DMS79 (cell line): Measurements from ENCODE around the gene PAK5.
"Not testable (repeated sequence)": the region's sequence is repeated elsewhere in the genome, so short reads cannot be mapped to it uniquely, and the experiment has no call there.

ENCODE experiments used
- DNase-seq: peaks from one replicate; lab custom pipeline; 2025; lab: John Stamatoyannopoulos, UW

The PAK5 gene

DNA sequence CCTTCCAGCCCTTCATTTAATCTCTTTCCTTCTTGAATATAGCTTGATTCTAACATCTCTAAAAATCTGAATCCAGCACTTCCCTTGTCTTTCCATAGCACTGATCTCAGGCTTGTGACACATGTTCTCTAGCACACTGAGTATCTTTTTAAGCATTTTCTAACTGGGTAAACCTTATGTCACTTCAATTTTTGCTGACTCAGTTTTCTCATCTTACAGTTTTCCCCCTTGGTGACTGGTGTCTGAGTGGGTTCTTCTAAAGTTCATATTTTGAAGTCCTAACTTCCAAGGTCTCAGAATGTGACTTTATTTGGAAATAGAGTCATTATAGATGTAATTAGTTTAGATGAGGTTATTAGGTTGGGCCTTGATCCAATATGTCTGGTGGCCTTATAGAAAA is 153.9 kb downstream of the PAK5 start:
- DNase-seq: no peak

DNA sequence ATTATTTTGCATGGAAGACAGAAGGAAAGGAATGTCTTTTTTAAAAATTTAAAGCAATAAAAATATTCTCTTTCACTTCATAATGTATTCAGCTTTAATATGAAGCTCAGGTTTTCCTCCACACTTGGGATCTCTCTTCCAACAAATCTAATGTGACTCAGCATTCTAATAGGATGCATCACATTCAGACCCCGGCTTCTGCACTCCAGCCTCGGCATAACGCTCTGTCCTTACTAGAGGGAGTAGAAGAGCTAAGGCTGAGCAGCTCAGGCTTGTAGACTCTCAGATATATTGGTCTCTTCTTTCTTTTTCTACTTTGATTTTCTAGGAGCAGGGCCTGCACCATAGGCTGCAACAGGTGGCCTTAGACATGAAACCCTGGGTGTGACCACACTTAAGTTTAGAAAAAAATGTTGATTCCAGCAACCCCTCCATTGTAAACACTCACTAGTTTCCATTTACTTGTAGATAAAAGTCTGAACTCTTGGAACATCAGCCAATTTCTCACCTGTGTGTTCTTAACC is 161.7 kb downstream of the PAK5 start:
- DNase-seq: no peak

DNA sequence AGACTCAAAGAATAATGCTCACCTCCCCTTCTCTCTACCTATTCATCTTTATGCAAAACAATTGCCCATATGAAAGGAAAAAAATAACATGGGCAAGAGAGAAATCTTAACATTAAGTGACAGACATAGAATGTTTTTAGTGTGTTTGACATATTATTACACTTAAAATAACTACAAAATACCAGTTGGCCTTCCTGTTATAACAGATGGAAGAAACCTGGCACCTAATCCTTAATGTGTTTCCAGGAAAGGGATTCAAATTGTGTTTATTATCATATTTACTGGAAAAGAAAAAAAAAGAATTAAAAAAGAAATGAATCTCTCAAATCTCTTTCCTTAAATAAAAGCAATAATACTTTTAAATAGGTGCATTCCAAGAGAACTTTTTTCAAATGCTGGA is 165.9 kb downstream of the PAK5 start:
- DNase-seq: no peak

- no peak for DNase-seq
Observed at GRCh38 chr20:9672027-9672426, 166.8 kb downstream of the PAK5 start.

DNA sequence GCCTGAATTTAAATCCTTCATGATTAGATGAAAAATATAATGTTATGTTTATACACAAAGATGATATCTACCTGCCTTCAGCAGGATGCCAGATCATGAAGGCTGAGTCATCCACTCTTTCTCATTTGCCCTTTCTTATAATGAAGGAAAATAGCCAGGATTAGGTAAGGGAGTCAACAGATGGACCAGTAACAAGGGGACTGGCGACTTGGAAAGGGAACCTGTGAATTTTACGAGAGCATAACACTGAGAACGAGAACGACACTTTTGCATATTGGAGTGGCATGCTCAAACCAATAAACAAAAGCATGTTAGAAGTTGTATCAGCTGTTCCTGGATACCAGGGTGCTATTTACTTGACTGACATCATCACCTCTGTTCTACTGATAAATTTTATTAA is 170.5 kb downstream of the PAK5 start:
- no peak for DNase-seq

DNA sequence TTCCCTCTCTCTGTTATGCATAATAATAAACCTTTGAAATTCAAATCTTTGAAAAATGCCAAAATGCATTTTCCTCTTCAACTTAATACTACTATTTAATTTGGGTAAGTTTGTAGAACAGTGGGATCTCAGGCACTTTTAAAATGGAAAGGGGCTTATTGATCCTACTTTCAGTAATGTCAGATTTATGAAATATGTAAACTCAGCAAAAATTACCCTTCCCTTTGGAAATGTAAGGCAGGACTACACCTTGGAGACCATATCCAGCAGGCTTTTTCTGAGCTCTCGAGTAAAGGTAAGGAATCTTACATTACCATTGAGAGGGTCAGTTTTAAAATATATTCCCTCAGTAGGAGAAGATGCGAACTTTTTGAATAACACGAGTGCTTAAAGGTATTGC is 175.5 kb downstream of the PAK5 start:
- DNase-seq: no peak

DNA sequence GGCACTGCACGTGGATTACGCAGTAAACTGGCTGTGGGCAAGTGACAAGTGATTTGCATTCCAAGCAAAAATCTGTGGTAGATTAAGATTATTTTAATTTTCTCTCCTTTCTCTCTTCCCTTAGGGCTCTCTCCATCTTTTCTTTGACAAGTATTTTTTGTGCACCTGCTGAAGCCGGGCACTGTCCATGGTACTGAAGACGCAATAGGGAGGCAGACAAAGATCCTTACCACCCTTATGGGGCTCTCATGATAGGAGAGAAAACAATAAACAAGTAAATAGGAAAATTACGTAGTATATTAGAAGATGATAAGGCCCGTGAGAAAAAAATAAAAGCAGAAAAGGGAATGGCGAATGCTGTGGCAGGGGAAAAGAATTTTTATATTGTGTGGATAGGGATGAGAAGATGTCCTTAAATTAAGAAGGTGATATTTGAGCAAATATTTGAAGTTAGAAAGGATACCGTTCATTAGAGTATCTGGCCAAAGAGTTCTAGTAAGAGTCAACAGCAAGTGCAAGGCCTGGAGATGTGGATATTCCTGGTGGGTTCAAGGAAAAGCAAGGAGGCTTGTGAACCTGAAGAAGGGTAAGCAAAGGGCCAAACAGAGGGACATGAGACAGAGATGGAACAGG is 178.5 kb downstream of the PAK5 start:
- DNase-seq: no peak

GRCh38 chr20:9647741-9648140 is 191.1 kb downstream of the PAK5 start:
- DNase-seq: no peak

- DNase-seq: no peak
Observed at GRCh38 chr20:9646375-9646774, 192.5 kb downstream of the PAK5 start.

GRCh38 chr20:9642882-9643281 is 196.0 kb downstream of the PAK5 start:
- DNase-seq: no peak

GRCh38 chr20:9641499-9642000 is 197.3 kb downstream of the PAK5 start:
- DNase-seq: not testable (repeated sequence)

DNA sequence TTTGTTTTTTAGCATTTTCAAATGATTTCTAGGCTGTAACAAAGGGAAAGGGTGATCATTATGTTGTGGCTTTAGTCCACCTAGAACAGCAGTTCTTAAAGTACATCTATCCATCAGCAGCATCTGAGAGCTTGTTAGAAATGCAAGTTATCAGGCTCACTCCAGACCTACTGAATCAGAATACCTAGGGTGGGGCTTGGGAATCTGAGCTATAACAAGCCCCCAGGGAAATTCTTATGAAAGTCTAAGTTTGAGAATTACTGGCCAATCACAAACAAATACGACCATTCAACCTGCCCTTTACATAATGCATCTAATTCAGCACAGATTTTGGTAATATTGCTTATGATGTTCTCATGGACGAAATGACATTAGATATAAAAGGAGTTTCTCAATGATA is 201.0 kb downstream of the PAK5 start:
- DNase-seq: no peak

DNA sequence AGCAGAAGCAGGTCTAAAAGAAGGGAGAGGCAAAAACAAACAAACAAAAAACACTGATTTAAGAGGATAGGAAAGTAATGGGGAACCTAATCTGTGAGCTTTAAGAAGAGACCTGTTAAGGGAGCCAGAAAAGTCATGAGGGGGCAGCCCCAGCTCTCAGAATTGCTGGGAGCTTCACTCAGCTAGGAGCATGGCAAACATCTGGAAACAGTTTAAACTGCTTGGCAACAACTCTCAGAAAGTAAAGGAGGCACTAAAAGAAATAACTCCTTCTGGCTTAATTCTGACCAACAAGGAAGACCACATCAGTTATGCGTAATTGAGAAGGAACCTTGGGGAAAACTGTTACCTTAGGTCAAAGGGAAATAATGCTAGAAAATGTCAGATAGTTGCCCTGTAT is 203.1 kb downstream of the PAK5 start:
- DNase-seq: no peak

GRCh38 chr20:9634327-9634726 is 204.5 kb downstream of the PAK5 start:
- no peak for DNase-seq

DNA sequence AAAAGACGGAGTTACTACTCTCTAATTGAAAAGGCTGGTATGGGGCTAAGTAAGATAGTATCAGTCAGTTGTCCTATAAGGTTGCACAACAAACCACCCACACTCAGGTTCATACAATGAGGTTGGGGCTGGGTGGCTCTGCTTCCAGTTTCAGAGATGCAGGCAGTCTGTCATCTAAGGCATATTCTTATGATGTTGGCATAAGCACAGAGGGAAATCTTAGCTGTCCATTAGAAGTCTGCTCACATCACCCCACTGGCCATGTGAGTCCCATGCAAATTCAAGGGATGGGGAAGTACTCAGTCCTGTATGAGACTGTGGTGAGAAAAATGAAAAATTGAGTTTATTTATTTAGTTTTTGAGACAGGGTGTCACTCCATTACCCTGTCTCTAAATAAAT is 205.9 kb downstream of the PAK5 start:
- no peak for DNase-seq

GRCh38 chr20:9632265-9632664 is 206.6 kb downstream of the PAK5 start:
- no peak for DNase-seq

DNA sequence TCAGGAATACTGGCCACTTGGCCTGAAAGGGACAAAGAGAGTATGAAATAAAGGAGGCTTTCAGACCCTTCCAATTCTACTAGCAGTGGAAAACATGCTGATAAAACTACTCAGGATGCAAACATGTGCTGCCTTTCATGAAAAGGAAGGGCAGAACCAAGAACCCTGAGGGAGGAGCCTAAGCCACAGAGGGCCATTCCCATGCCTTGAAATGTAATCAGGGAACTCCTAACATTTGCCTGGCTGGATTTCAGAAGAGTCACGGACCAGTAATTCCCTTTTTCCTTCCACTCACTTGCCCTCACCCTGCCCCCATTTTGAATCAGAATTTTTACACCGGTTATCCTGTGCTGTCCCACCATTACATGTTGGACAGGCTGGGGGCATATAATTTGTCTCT is 208.3 kb downstream of the PAK5 start:
- no peak for DNase-seq

- no peak for DNase-seq
Observed at GRCh38 chr20:9629831-9630230, 209.0 kb downstream of the PAK5 start.

- no peak for DNase-seq
Observed at GRCh38 chr20:9628589-9628988, 210.3 kb downstream of the PAK5 start.

GRCh38 chr20:9628141-9628540 is 210.7 kb downstream of the PAK5 start:
- DNase-seq: no peak

GRCh38 chr20:9627219-9627618 is 211.7 kb downstream of the PAK5 start:
- DNase-seq: no peak

DNA sequence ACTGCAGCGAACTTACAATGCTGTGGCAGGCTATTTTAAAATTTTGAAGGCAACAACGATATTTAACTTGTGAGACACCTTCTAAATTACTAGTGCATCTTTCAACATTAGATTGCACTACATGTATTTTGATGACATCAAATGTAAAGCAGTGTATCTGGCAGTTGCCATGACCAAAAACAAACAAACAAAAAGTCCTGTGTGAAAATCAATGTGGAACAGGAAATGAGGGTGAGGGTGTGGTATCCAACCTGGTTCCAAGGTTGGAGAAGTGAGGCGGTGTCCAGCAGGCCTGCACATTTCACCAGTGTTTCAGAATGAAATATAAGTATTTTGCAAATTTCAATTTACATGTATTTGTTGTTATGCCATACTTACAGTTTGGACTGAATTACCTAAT is 212.5 kb downstream of the PAK5 start:
- no peak for DNase-seq

- no peak for DNase-seq
Observed at GRCh38 chr20:9617940-9618339, 220.9 kb downstream of the PAK5 start.

- DNase-seq: no peak
Observed at GRCh38 chr20:9616833-9617461, 221.9 kb downstream of the PAK5 start.
